GM19043 (cell line): ENCODE measurements around the gene BOD1L2.

ENCODE experiments used
- ATAC-seq: cut with Tn5 transposase; IDR thresholded peaks from one replicate; pipeline ENCODE4 v1.9.1; 2021; ENCODE audit warnings: low read depth; ENCODE audit not compliant: unreplicated experiment

The BOD1L2 gene

GRCh38 chr18:57149531-57149930 lies 2.6 kb downstream of the BOD1L2 start:
- no peak for ATAC-seq

GRCh38 chr18:57150081-57150480 lies 3.2 kb downstream of the BOD1L2 start:
- no peak for ATAC-seq

GRCh38 chr18:57150828-57151227 lies 3.9 kb downstream of the BOD1L2 start:
- ATAC-seq, result no peak

GRCh38 chr18:57154191-57154830 lies 7.4 kb downstream of the BOD1L2 start:
- ATAC-seq, result no peak

- ATAC-seq, result no peak
Measured at GRCh38 chr18:57164401-57164800, 17.5 kb downstream of the BOD1L2 start.

GRCh38 chr18:57167617-57168308 lies 20.9 kb downstream of the BOD1L2 start:
- no peak for ATAC-seq

- ATAC-seq, result no peak
Measured at GRCh38 chr18:57171026-57171425, 24.1 kb downstream of the BOD1L2 start.

GRCh38 chr18:57175532-57175931 lies 28.6 kb downstream of the BOD1L2 start:
- ATAC-seq, result no peak

GRCh38 chr18:57185434-57185833 lies 38.5 kb downstream of the BOD1L2 start:
- no peak for ATAC-seq

GRCh38 chr18:57188851-57189557 lies 42.1 kb downstream of the BOD1L2 start:
- no peak for ATAC-seq

GRCh38 chr18:57190026-57190425 lies 43.1 kb downstream of the BOD1L2 start:
- no peak for ATAC-seq

- no peak for ATAC-seq
Measured at GRCh38 chr18:57194070-57194469, 47.2 kb downstream of the BOD1L2 start.

GRCh38 chr18:57194622-57195021 lies 47.7 kb downstream of the BOD1L2 start:
- ATAC-seq, result no peak

GRCh38 chr18:57195341-57195740 lies 48.5 kb downstream of the BOD1L2 start:
- no peak for ATAC-seq

GRCh38 chr18:57197261-57197660 lies 50.4 kb downstream of the BOD1L2 start:
- no peak for ATAC-seq

- no peak for ATAC-seq
Measured at GRCh38 chr18:57198073-57198472, 51.2 kb downstream of the BOD1L2 start.
